Endothelial cell of umbilical vein (primary cell): ENCODE measurements around the gene LSG1. TPM values are rescaled to one million over a fixed set of nuclear protein-coding genes. Genes with fewer than 3 reads are reported as not detected.
"Not testable (repeated sequence)": the region's sequence is repeated elsewhere in the genome, so short reads cannot be mapped to it uniquely, and the experiment has no call there.

Experiments
- BruUV-seq: library from RNA; stranded (reverse); fragments of 400-500 nt; replicated peaks from 2 replicates; lab custom pipeline; 2021; lab: Mats Ljungman, UMichigan
- CTCF ChIA-PET: fragments of 300-600, 350-600 bp; sonication (Branson Sonifier 250); formaldehyde crosslinking; loops from one replicate; lab custom pipeline; 2021; ENCODE audit warnings: antibody characterized with exemption, inconsistent platforms; lab: Charles Lee
- POLR2A ChIA-PET: fragments of 300-600, 350-600 bp; sonication (Branson Sonifier 250); formaldehyde crosslinking; loops from one replicate; lab custom pipeline; 2021; ENCODE audit warnings: antibody characterized with exemption, inconsistent platforms; lab: Charles Lee
- DNase-seq: peaks from one replicate; pipeline ENCODE4 v3.0.0-alpha.2; 2011; ENCODE audit warnings: low read depth, low spot score
- FAIRE-seq: peaks from 2 replicates; lab custom pipeline; 2011; peaks lifted over from hg19 to GRCh38; lab: Jason Lieb, UNC
- H2AFZ ChIP-seq: 2 replicates; pipeline ENCODE4 v1.6.0; 2012; ENCODE audit warnings: low read depth, low read length, control low read depth, inconsistent platforms
- H3K27ac ChIP-seq: 2 replicates; pipeline ENCODE4 v1.5.1; 2011; ENCODE audit warnings: low read depth, mild to moderate bottlenecking, control low read depth, low read length, moderate library complexity; ENCODE audit not compliant: insufficient read depth
- H3K27me3 ChIP-seq, 2 experiments: 2 replicates each; pipeline versions ENCODE4 v1.6.0 to v1.6.1; 2011; ENCODE audit warnings: low read length in 2 of 2, mixed read lengths in 1 of 2; ENCODE audit not compliant: control insufficient read depth in 2 of 2, insufficient read depth in 2 of 2
- H3K36me3 ChIP-seq, 2 experiments: 2 replicates in 1 of 2; 3 replicates in 1 of 2; pipeline ENCODE4 v1.5.1; 2011; ENCODE audit warnings: low read length in 2 of 2, mild to moderate bottlenecking in 1 of 2, moderate library complexity in 1 of 2; ENCODE audit not compliant: control insufficient read depth in 2 of 2, insufficient read depth in 2 of 2; ENCODE audit errors: extremely low read depth in 1 of 2
- H3K4me1 ChIP-seq: 3 replicates; pipeline ENCODE4 v1.5.1; 2011; ENCODE audit warnings: mild to moderate bottlenecking, low read length; ENCODE audit not compliant: control insufficient read depth, insufficient read depth; ENCODE audit errors: extremely low read depth
- H3K4me2 ChIP-seq: 2 replicates; pipeline ENCODE4 v1.6.1; 2011; ENCODE audit warnings: low read length, control low read depth, mixed read lengths; ENCODE audit not compliant: insufficient read depth
- H3K4me3 ChIP-seq, 3 experiments: fragments of 200-600 bp in 1 of 3; sonication (generic), shearing (Covaris generic) in 1 of 3; replicated peaks in 1 of 3; 2 replicates each; pipeline ENCODE4 v1.5.1; 2011 to 2016; ENCODE audit warnings: control low read depth in 3 of 3, low read length in 3 of 3, mild to moderate bottlenecking in 2 of 3, inconsistent platforms in 1 of 3, low read depth in 1 of 3, moderate library complexity in 1 of 3; ENCODE audit not compliant: insufficient read depth in 1 of 3
- H3K79me2 ChIP-seq: 2 replicates; pipeline ENCODE4 v1.6.0; 2012; ENCODE audit warnings: low read length, inconsistent platforms; ENCODE audit not compliant: control insufficient read depth, insufficient read depth
- H3K9ac ChIP-seq: replicated peaks from 2 replicates; pipeline ENCODE3; 2011; ENCODE audit warnings: low read length, control low read depth; ENCODE audit not compliant: insufficient read depth; ENCODE audit errors: extremely low read depth
- H3K9me1 ChIP-seq: replicated peaks from 3 replicates; pipeline ENCODE4 v1.6.0; 2011; ENCODE audit warnings: mild to moderate bottlenecking, low read length; ENCODE audit not compliant: control insufficient read depth, insufficient read depth; ENCODE audit errors: extremely low read depth
- H3K9me3 ChIP-seq: replicated peaks from 2 replicates; pipeline ENCODE4 v1.5.1; 2012; ENCODE audit warnings: low read length, inconsistent platforms; ENCODE audit not compliant: control insufficient read depth, insufficient read depth
- H4K20me1 ChIP-seq: replicated peaks from 2 replicates; pipeline ENCODE3; 2011; ENCODE audit warnings: mild to moderate bottlenecking, low read length; ENCODE audit not compliant: control insufficient read depth, insufficient read depth; ENCODE audit errors: extremely low read depth
- CTCF ChIP-seq, 2 donors: IDR thresholded peaks; 1 replicate in 1 of 2; 2 replicates in 1 of 2; pipeline ENCODE4 v1.5.1; 2011; ENCODE audit warnings: low read length in 2 of 2, mild to moderate bottlenecking in 2 of 2, moderate library complexity in 2 of 2, control low read depth in 1 of 2, inconsistent platforms in 1 of 2, low read depth in 1 of 2; ENCODE audit not compliant: insufficient read depth in 1 of 2; ENCODE audit errors: extremely low read depth in 1 of 2
- FOS ChIP-seq: IDR thresholded peaks from 2 replicates; pipeline ENCODE4 v1.6.1; 2011; ENCODE audit warnings: mild to moderate bottlenecking, low read length, moderate library complexity, borderline replicate concordance; ENCODE audit not compliant: insufficient read depth
- GATA2 ChIP-seq: IDR thresholded peaks from 2 replicates; pipeline ENCODE4 v1.7.0; 2011; ENCODE audit warnings: low read depth, mild to moderate bottlenecking, moderate library complexity, mixed read lengths, low read length; ENCODE audit not compliant: insufficient read length, insufficient read depth
- JUN ChIP-seq: IDR thresholded peaks from 2 replicates; pipeline ENCODE4 v1.6.1; 2011; ENCODE audit warnings: borderline replicate concordance, low read depth; ENCODE audit not compliant: insufficient read length, insufficient read depth
- MYC ChIP-seq: IDR thresholded peaks from one replicate; pipeline ENCODE4 v1.6.1; 2011; ENCODE audit warnings: mild to moderate bottlenecking, low read depth, low read length
- POLR2A ChIP-seq: IDR thresholded peaks from 2 replicates; pipeline ENCODE4 v1.6.1; 2012; ENCODE audit warnings: low read depth, mild to moderate bottlenecking, control low read depth, low read length
- POLR2AphosphoS5 ChIP-seq: IDR thresholded peaks from 2 replicates; pipeline ENCODE4 v1.6.1; 2012; ENCODE audit warnings: low read depth, mild to moderate bottlenecking, control low read depth, low read length, moderate library complexity; ENCODE audit not compliant: insufficient read depth
- dilution Hi-C: fragments of 300-500 bp; cut with MboI; formaldehyde crosslinking; loops from one replicate; pipeline ENCODE4 v1.15.0; 2019; ENCODE audit warnings: low sequenced_read_pairs; ENCODE audit not compliant: extremely low pct_ligation_motif_present
- intact Hi-C: fragments of 100-400 bp; cut with micrococcal nuclease; formaldehyde crosslinking; loops from one replicate; pipeline ENCODE4 v1.10.0; 2022
- polyA plus RNA-seq, 4 experiments: library from polyadenylated mRNA; depleted of rRNA in 3 of 4; stranded (reverse) in 3 of 4; unstranded in 1 of 4; fragments of >200 nt; gene quantifications; 2 replicates each; pipeline versions ENCODE4 v1.2.1 to v1.2.3, GENCODE V29; 2011 to 2012; ENCODE audit warnings: missing spikeins in 1 of 4
- total RNA-seq: library from RNA; stranded (reverse); gene quantifications from 2 replicates; pipeline ENCODE4 v1.2.3, GENCODE V29; 2021

The LSG1 gene
- total and polyA plus RNA-seq, 2 donors (not counting 3 experiments of a cell fraction or from before 2014, with no cell fraction given): 50.0 to 52.7 TPM

- no peak overlapping the region for H2AFZ ChIP-seq
- no peak overlapping the region for H3K4me3 ChIP-seq
- dilution Hi-C loops: no loop called here
- no peak overlapping the region for H3K4me2 ChIP-seq
- no peaks in the 10 kb centered on the region for H4K20me1 ChIP-seq
- POLR2A ChIA-PET: no interaction called here
- H3K9me1 ChIP-seq: no peaks in the 10 kb centered on the region
- FAIRE-seq: no peak
- peaks cover 8 to 44% of the 10 kb centered on the region in 2 experiments for H3K36me3 ChIP-seq
- no peaks in the 10 kb centered on the region for H3K27me3 ChIP-seq
- no peak overlapping the region for H3K9ac ChIP-seq
- TF ChIP-seq POLR2A (no peak), POLR2AphosphoS5 (no peak), MYC (no peak), GATA2 (no peak), JUN (no peak), FOS (no peak), CTCF (IDR thresholded peaks at IDR 0.05; ENCODE audit: extremely low read depth in 1 of 2, insufficient read depth in 1 of 2, low read depth in 1 of 2, low read length in 2 of 2) (no peak)
- no peaks in the 10 kb centered on the region for H3K9me3 ChIP-seq
- no peaks in the 10 kb centered on the region for H3K4me1 ChIP-seq
- no peak overlapping the region for H3K27ac ChIP-seq
- no peak for DNase-seq
- intact Hi-C loops: no loop called here
- CTCF ChIA-PET: no interaction called here
- H3K79me2 ChIP-seq: no peaks in the 10 kb centered on the region
- no TSS peak for BruUV-seq
Measured at GRCh38 chr3:194606163-194606562, 65.8 kb downstream of the LSG1 start.

GRCh38 chr3:194605314-194605713 is 66.7 kb downstream of the LSG1 start:
- H3K4me2 ChIP-seq, H3K9me1 ChIP-seq, H3K4me3 ChIP-seq, dilution Hi-C loops, POLR2A ChIA-PET, intact Hi-C loops, H3K27me3 ChIP-seq, H3K4me1 ChIP-seq, DNase-seq, H3K27ac ChIP-seq, FAIRE-seq, H3K9ac ChIP-seq, BruUV-seq, H3K9me3 ChIP-seq, H3K79me2 ChIP-seq, H2AFZ ChIP-seq, H4K20me1 ChIP-seq: not testable (repeated sequence)
- peaks cover 11 to 42% of the 10 kb centered on the region in 2 experiments for H3K36me3 ChIP-seq
- CTCF ChIA-PET: interaction anchor here (0.9 to 2.2 kb wide), 8 partner anchors 9 to 77 kb away, joined by 3 to 20 read pairs (median 5); no protein-coding TSS in a partner anchor
